Measurements from ENCODE around the gene AGAP1.

Gene AGAP1

GRCh38 chr2:235612181-235612950 is 118.5 kb downstream of the AGAP1 start:
- peak; percentile 92 for DNase-seq

GRCh38 chr2:235613649-235614048 is 119.8 kb downstream of the AGAP1 start:
- peak; percentile 64 for DNase-seq

GRCh38 chr2:235614176-235614860 is 120.5 kb downstream of the AGAP1 start:
- DNase-seq = no peak

GRCh38 chr2:235614900-235615712 is 121.3 kb downstream of the AGAP1 start:
- DNase-seq = no peak

GRCh38 chr2:235616885-235617284 is 123.0 kb downstream of the AGAP1 start:
- DNase-seq = no peak

- no peak for DNase-seq
These were observed 124.2 kb downstream of the AGAP1 start for GRCh38 chr2:235618039-235618438.

- no peak for DNase-seq
These were observed 125.7 kb downstream of the AGAP1 start for GRCh38 chr2:235619544-235619943.

GRCh38 chr2:235621736-235622135 is 127.9 kb downstream of the AGAP1 start:
- DNase-seq = no peak

- peak; percentile 38 for DNase-seq
These were observed 129.3 kb downstream of the AGAP1 start for GRCh38 chr2:235623111-235623510.

GRCh38 chr2:235623752-235624151 is 129.9 kb downstream of the AGAP1 start:
- no peak for DNase-seq

- no peak for DNase-seq
These were observed 132.8 kb downstream of the AGAP1 start for GRCh38 chr2:235626658-235627057.

- DNase-seq = no peak
These were observed 133.8 kb downstream of the AGAP1 start for GRCh38 chr2:235627682-235628081.

GRCh38 chr2:235630718-235631296 is 137.0 kb downstream of the AGAP1 start:
- no peak for DNase-seq

- DNase-seq = no peak
These were observed 140.8 kb downstream of the AGAP1 start for GRCh38 chr2:235634435-235635158.

GRCh38 chr2:235636546-235636945 is 142.7 kb downstream of the AGAP1 start:
- DNase-seq = no peak

GRCh38 chr2:235637896-235638295 is 144.1 kb downstream of the AGAP1 start:
- no peak for DNase-seq

GRCh38 chr2:235638541-235639427 is 144.9 kb downstream of the AGAP1 start:
- no peak for DNase-seq

- DNase-seq = no peak
These were observed 145.6 kb downstream of the AGAP1 start for GRCh38 chr2:235639428-235639773.

- DNase-seq = no peak
These were observed 146.0 kb downstream of the AGAP1 start for GRCh38 chr2:235639885-235640284.

GRCh38 chr2:235640377-235640776 is 146.5 kb downstream of the AGAP1 start:
- DNase-seq = no peak

- DNase-seq = no peak
These were observed 147.3 kb downstream of the AGAP1 start for GRCh38 chr2:235640926-235641723.
